HuH-7.5 (cell line): ENCODE measurements around the gene SAG.
"Not testable (repeated sequence)": the region's sequence is repeated elsewhere in the genome, so short reads cannot be mapped to it uniquely, and the experiment has no call there.

Source experiments
- DNase-seq: peaks from one replicate; pipeline ENCODE4 v3.0.0; 2011; ENCODE audit warnings: low spot score

Gene SAG

GRCh38 chr2:233355916-233356315 is 48.3 kb downstream of the SAG start:
- no peak for DNase-seq

GRCh38 chr2:233356546-233357308 is 49.1 kb downstream of the SAG start:
- DNase-seq: no peak

- no peak for DNase-seq
Observed at GRCh38 chr2:233358335-233358734, 50.7 kb downstream of the SAG start.

- no peak for DNase-seq
Observed at GRCh38 chr2:233358947-233359346, 51.3 kb downstream of the SAG start.

- DNase-seq: no peak
Observed at GRCh38 chr2:233359823-233360222, 52.2 kb downstream of the SAG start.

- DNase-seq: no peak
Observed at GRCh38 chr2:233360771-233361176, 53.2 kb downstream of the SAG start.

GRCh38 chr2:233361297-233361696 is 53.7 kb downstream of the SAG start:
- DNase-seq: no peak

GRCh38 chr2:233362742-233363141 is 55.1 kb downstream of the SAG start:
- no peak for DNase-seq

GRCh38 chr2:233363744-233364235 is 56.2 kb downstream of the SAG start:
- DNase-seq: no peak

GRCh38 chr2:233365861-233366520 is 58.4 kb downstream of the SAG start:
- DNase-seq: no peak

GRCh38 chr2:233367586-233367985 is 60.0 kb downstream of the SAG start:
- DNase-seq: no peak

GRCh38 chr2:233368756-233369155 is 61.1 kb downstream of the SAG start:
- DNase-seq: no peak

GRCh38 chr2:233369462-233369861 is 61.8 kb downstream of the SAG start:
- DNase-seq: no peak

- DNase-seq: no peak
Observed at GRCh38 chr2:233369897-233370685, 62.5 kb downstream of the SAG start.

GRCh38 chr2:233371641-233372040 is 64.0 kb downstream of the SAG start:
- no peak for DNase-seq

- no peak for DNase-seq
Observed at GRCh38 chr2:233372855-233373254, 65.2 kb downstream of the SAG start.

GRCh38 chr2:233373316-233373715 is 65.7 kb downstream of the SAG start:
- no peak for DNase-seq

- not testable (repeated sequence) for DNase-seq
Observed at GRCh38 chr2:233374776-233375175, 67.2 kb downstream of the SAG start.

- no peak for DNase-seq
Observed at GRCh38 chr2:233375490-233376314, 68.1 kb downstream of the SAG start.

GRCh38 chr2:233379034-233379433 is 71.4 kb downstream of the SAG start:
- no peak for DNase-seq

GRCh38 chr2:233379441-233379840 is 71.8 kb downstream of the SAG start:
- no peak for DNase-seq
